GM12878 (cell line): Measurements from ENCODE around the gene ICA1L. TPM values are rescaled to one million over a fixed set of nuclear protein-coding genes. Genes with fewer than 3 reads are reported as not detected.
A peak's percentile ranks its signal among the peaks of the same experiment; 100 is the strongest.

Source experiments
- ATAC-seq: fragments of 200-7000 bp; cut with Tn5 transposase; 3 replicates; pipeline ENCODE4 v1.9.1; 2020; ENCODE audit warnings: mild to moderate bottlenecking, moderate library complexity
- BruUV-seq: library from RNA; stranded (reverse); fragments of 400-500 nt; replicated peaks from 2 replicates; lab custom pipeline; 2021; lab: Mats Ljungman, UMichigan
- CTCF ChIA-PET: fragments of 300-600 bp; sonication (Branson Sonifier 250); formaldehyde crosslinking; extraction: SDS; loops from one replicate; lab custom pipeline; 2021; ENCODE audit warnings: inconsistent platforms; lab: Yijun Ruan, JAX
- POLR2A ChIA-PET: fragments of 350-600 bp; formaldehyde crosslinking; extraction: SDS; loops from one replicate; lab custom pipeline; 2021; ENCODE audit warnings: inconsistent platforms; lab: Charles Lee
- RAD21 ChIA-PET: fragments of 300-600 bp; sonication (Branson Sonifier 250); formaldehyde crosslinking; loops from one replicate; lab custom pipeline; 2023; ENCODE audit warnings: antibody characterized with exemption; ENCODE audit not compliant: unreplicated experiment; lab: Charles Lee
- SMC1A ChIA-PET: fragments of 300-600 bp; sonication (Branson Sonifier 250); formaldehyde crosslinking; loops from one replicate; lab custom pipeline; 2023; ENCODE audit not compliant: unreplicated experiment, uncharacterized antibody; lab: Charles Lee
- DNase-seq: peaks from one replicate; pipeline ENCODE4 v3.0.0-alpha.2; 2011; ENCODE audit warnings: low read depth, low spot score
- FAIRE-seq: peaks from 3 replicates; lab custom pipeline; 2011; peaks lifted over from hg19 to GRCh38; lab: Jason Lieb, UNC
- H2AFZ ChIP-seq: 2 replicates; pipeline ENCODE4 v1.6.0; 2011; ENCODE audit warnings: low read depth, low read length, control low read depth; ENCODE audit not compliant: control insufficient read depth
- H3K27ac ChIP-seq: 2 replicates; pipeline ENCODE4 v1.5.1; 2011; ENCODE audit warnings: control low read depth; ENCODE audit not compliant: control insufficient read depth, insufficient read depth
- H3K27me3 ChIP-seq, 2 experiments: replicated peaks in 1 of 2; 2 replicates each; pipeline versions ENCODE4 v1.6.0 to v1.6.1; 2011; ENCODE audit warnings: low read length in 1 of 2; ENCODE audit not compliant: control insufficient read depth in 2 of 2, insufficient read depth in 2 of 2
- H3K36me3 ChIP-seq, 2 experiments: 2 replicates each; pipeline ENCODE4 v1.5.1; 2011; ENCODE audit warnings: low read length in 1 of 2; ENCODE audit not compliant: control insufficient read depth in 2 of 2, insufficient read depth in 2 of 2
- H3K4me1 ChIP-seq: 2 replicates; pipeline ENCODE4 v1.6.1; 2011; ENCODE audit warnings: mild to moderate bottlenecking, low read length, moderate library complexity, mixed read lengths; ENCODE audit not compliant: control insufficient read depth, insufficient read depth
- H3K4me2 ChIP-seq: 2 replicates; pipeline ENCODE4 v1.6.0; 2011; ENCODE audit warnings: control low read depth; ENCODE audit not compliant: control insufficient read depth, insufficient read depth
- H3K4me3 ChIP-seq: fragments of 200-600 bp; sonication (generic); 2 replicates; pipeline ENCODE4 v1.5.1; 2016
- H3K79me2 ChIP-seq: 2 replicates; pipeline ENCODE4 v1.6.0; 2011; ENCODE audit warnings: low read length; ENCODE audit not compliant: control insufficient read depth, insufficient read depth
- H3K9ac ChIP-seq: 2 replicates; pipeline ENCODE4 v1.8.0; 2011; ENCODE audit warnings: low read length, control low read depth, mixed read lengths; ENCODE audit not compliant: control insufficient read depth, insufficient read depth
- H3K9me3 ChIP-seq: replicated peaks from 3 replicates; pipeline ENCODE4 v1.5.1; 2011; ENCODE audit warnings: mild to moderate bottlenecking, low read length; ENCODE audit not compliant: control insufficient read depth, insufficient read depth
- H4K20me1 ChIP-seq: 2 replicates; pipeline ENCODE4 v1.6.0; 2011; ENCODE audit not compliant: control insufficient read depth, insufficient read depth
- CTCF ChIP-seq, 3 experiments: IDR thresholded peaks in 2 of 3; conservative IDR thresholded peaks in 1 of 3; 2 replicates each; pipeline ENCODE4 v1.5.1; 2011; ENCODE audit warnings: low read depth in 3 of 3, low read length in 3 of 3, mild to moderate bottlenecking in 3 of 3, control low read depth in 2 of 3, moderate library complexity in 2 of 3, inconsistent platforms in 1 of 3, mixed read lengths in 1 of 3; ENCODE audit not compliant: control insufficient read depth in 2 of 3, insufficient read depth in 1 of 3; ENCODE audit errors: extremely low read depth in 1 of 3
- ETV6 ChIP-seq, 2 experiments: fragments of 450-650 bp in 1 of 2; IDR thresholded peaks in 1 of 2; conservative IDR thresholded peaks in 1 of 2; 2 replicates each; pipeline ENCODE4 v1.6.1; 2014; ENCODE audit warnings: antibody characterized with exemption in 1 of 2, borderline replicate concordance in 1 of 2, low read depth in 1 of 2, mild to moderate bottlenecking in 1 of 2, moderate library complexity in 1 of 2
- FOS ChIP-seq: IDR thresholded peaks from 3 replicates; pipeline ENCODE4 v1.6.1; 2011; ENCODE audit warnings: borderline replicate concordance; ENCODE audit not compliant: insufficient read length; ENCODE audit errors: extremely low read depth
- FOXK2 ChIP-seq: fragments of 450-650 bp; IDR thresholded peaks from 2 replicates; pipeline ENCODE4 v1.6.1; 2017; ENCODE audit warnings: mild to moderate bottlenecking, moderate library complexity
- GABPA ChIP-seq: IDR thresholded peaks from 2 replicates; pipeline ENCODE4 v1.6.1; 2014; ENCODE audit warnings: antibody characterized with exemption, low read depth, mild to moderate bottlenecking, inconsistent platforms
- MTA2 ChIP-seq: fragments of 450-650 bp; IDR thresholded peaks from 2 replicates; pipeline ENCODE4 v1.6.1; 2016; ENCODE audit warnings: low read depth, mild to moderate bottlenecking, moderate library complexity
- MYB ChIP-seq: fragments of 150-350 bp; IDR thresholded peaks from 2 replicates; pipeline ENCODE4 v1.6.1; 2014; ENCODE audit warnings: mild to moderate bottlenecking, low read depth, low read length, borderline replicate concordance
- NKRF ChIP-seq: fragments of 450-650 bp; conservative IDR thresholded peaks from 2 replicates; pipeline ENCODE4 v1.6.1; 2017; ENCODE audit warnings: mild to moderate bottlenecking, moderate library complexity
- NR2C1 ChIP-seq: fragments of 450-650 bp; IDR thresholded peaks from 2 replicates; pipeline ENCODE4 v1.6.1; 2017; ENCODE audit warnings: antibody characterized with exemption, mild to moderate bottlenecking, moderate library complexity
- PBX3 ChIP-seq: IDR thresholded peaks from 2 replicates; pipeline ENCODE4 v1.6.1; 2011; ENCODE audit warnings: mild to moderate bottlenecking, low read depth, low read length, moderate library complexity; ENCODE audit not compliant: insufficient replicate concordance
- POLR2AphosphoS5 ChIP-seq: IDR thresholded peaks from 2 replicates; pipeline ENCODE4 v1.6.1; 2011; ENCODE audit warnings: mild to moderate bottlenecking, low read length, inconsistent platforms
- RAD21 ChIP-seq: IDR thresholded peaks from 2 replicates; pipeline ENCODE4 v1.6.1; 2011; ENCODE audit warnings: mild to moderate bottlenecking, low read depth, low read length, moderate library complexity; ENCODE audit not compliant: insufficient read depth
- RBBP5 ChIP-seq: fragments of 200-600 bp; sonication (generic); conservative IDR thresholded peaks from 2 replicates; pipeline ENCODE4 v1.6.1; 2016
- RCOR1 ChIP-seq: conservative IDR thresholded peaks from 2 replicates; pipeline ENCODE4 v1.6.1; 2012; ENCODE audit warnings: low read depth, low read length, improper control_type of control experiment
- RELA ChIP-seq: fragments of 450-650 bp; IDR thresholded peaks from 2 replicates; pipeline ENCODE4 v1.8.0; 2014; ENCODE audit warnings: borderline replicate concordance; ENCODE audit not compliant: partially characterized antibody
- SPI1 ChIP-seq: IDR thresholded peaks from 2 replicates; pipeline ENCODE4 v1.6.1; 2011; ENCODE audit warnings: low read depth, mild to moderate bottlenecking, low read length, moderate library complexity, borderline replicate concordance; ENCODE audit not compliant: insufficient read depth
- SREBF2 ChIP-seq: IDR thresholded peaks from 2 replicates; pipeline ENCODE4 v1.6.1; 2012; ENCODE audit warnings: mild to moderate bottlenecking, low read length
- STAT1 ChIP-seq: fragments of 450-650 bp; conservative IDR thresholded peaks from 2 replicates; pipeline ENCODE4 v1.6.1; 2014; ENCODE audit warnings: antibody characterized with exemption, mild to moderate bottlenecking
- WGBS: methylation state at CpG from one replicate; pipeline ENCODE4 v1.1.6; 2016; ENCODE audit warnings: low lambda C conversion rate; ENCODE audit not compliant: insufficient replicate concordance, insufficient coverage; ENCODE audit errors: missing lambda C conversion rate; 5-methylcytosine and 5-hydroxymethylcytosine counted together
- in situ Hi-C: fragments of 300-500 bp; cut with MboI; formaldehyde crosslinking; loops from 9 replicates; pipeline ENCODE4 v1.14.3; 2018; ENCODE audit warnings: mixed read lengths
- intact Hi-C: fragments of 100-400 bp; cut with micrococcal nuclease; formaldehyde crosslinking; loops from one replicate; pipeline ENCODE4 v1.14.2; 2022; ENCODE audit not compliant: unreplicated experiment
- polyA plus RNA-seq, 11 experiments: library from polyadenylated mRNA; depleted of rRNA in 4 of 11; unstranded in 6 of 11; stranded (reverse) in 5 of 11; fragments of >200 nt; fragmentation: Nextera tagmentation in 4 of 11; fragmentation: Illumina TruSeq in 1 of 11; extraction: Ambion mirVana in 4 of 11; extraction: Trizol in 1 of 11; gene quantifications; 1 replicate in 1 of 11; 2 replicates in 10 of 11; pipeline versions ENCODE4 v1.2.1 to v1.2.3, GENCODE V29; 2011 to 2016; ENCODE audit warnings: inconsistent platforms in 2 of 11, missing spikeins in 2 of 11, low read depth in 1 of 11
- total RNA-seq, 4 experiments: library from RNA; depleted of rRNA in 3 of 4; stranded (reverse); fragments of >200 nt in 3 of 4; fragmentation: Illumina TruSeq in 1 of 4; extraction: Trizol in 1 of 4; gene quantifications; 2 replicates each; pipeline versions ENCODE4 v1.2.1 to v1.2.3, GENCODE V29; 2013 to 2021
- TF ChIP-seq, protein P1 (sequence below): fragments of 450-650 bp; IDR thresholded peaks from 2 replicates; pipeline ENCODE4 v1.6.1; 2016; ENCODE audit warnings: mild to moderate bottlenecking

The ICA1L gene
- total and polyA plus RNA-seq, 10 of the 15 experiments (the other 5 are each of a cell fraction or from before 2014, with no cell fraction given) = 0.85 to 7.4 (median 3.6) TPM

GRCh38 chr2:202877699-202878098 lies 6.1 kb upstream of the ICA1L start:
- DNase-seq = no peak
- intact Hi-C loops = no loop called here
- no peak overlapping the region for H2AFZ ChIP-seq
- WGBS = 100% methylated on average over 2 of the region's 2 CpGs
- H3K36me3 ChIP-seq = peaks cover 1 to 2% of the 10 kb centered on the region in 2 experiments; a peak in 2 of 4 replicates
- no peak for ATAC-seq
- H3K9me3 ChIP-seq = no peaks in the 10 kb centered on the region
- POLR2A ChIA-PET = no interaction called here
- no peaks in the 10 kb centered on the region for H4K20me1 ChIP-seq
- RAD21 ChIA-PET = no interaction called here
- TF ChIP-seq POLR2AphosphoS5 (no peak), SPI1 (no peak), MYB (no peak), RCOR1 (no peak), FOS (no peak), RBBP5 (no peak), FOXK2 (no peak), MTA2 (no peak), NR2C1 (no peak), RELA (no peak), RAD21 (no peak), PBX3 (no peak), GABPA (no peak), ETV6 (conservative IDR thresholded peaks at IDR 0.05 in 1 of 2, IDR thresholded peaks at IDR 0.05 in 1 of 2; ENCODE audit: borderline replicate concordance in 1 of 2, low read depth in 1 of 2) (no peak), NKRF (no peak), STAT1 (no peak), SREBF2 (no peak), CTCF (IDR thresholded peaks at IDR 0.05 in 2 of 3, conservative IDR thresholded peaks at IDR 0.05 in 1 of 3; ENCODE audit: control insufficient read depth in 2 of 3, extremely low read depth in 1 of 3, insufficient read depth in 1 of 3, low read depth in 3 of 3, low read length in 3 of 3) (no peak)
- TF ChIP-seq, protein P1, sequence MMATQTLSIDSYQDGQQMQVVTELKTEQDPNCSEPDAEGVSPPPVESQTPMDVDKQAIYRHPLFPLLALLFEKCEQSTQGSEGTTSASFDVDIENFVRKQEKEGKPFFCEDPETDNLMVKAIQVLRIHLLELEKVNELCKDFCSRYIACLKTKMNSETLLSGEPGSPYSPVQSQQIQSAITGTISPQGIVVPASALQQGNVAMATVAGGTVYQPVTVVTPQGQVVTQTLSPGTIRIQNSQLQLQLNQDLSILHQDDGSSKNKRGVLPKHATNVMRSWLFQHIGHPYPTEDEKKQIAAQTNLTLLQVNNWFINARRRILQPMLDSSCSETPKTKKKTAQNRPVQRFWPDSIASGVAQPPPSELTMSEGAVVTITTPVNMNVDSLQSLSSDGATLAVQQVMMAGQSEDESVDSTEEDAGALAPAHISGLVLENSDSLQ = no peak
- H3K4me2 ChIP-seq = no peak overlapping the region
- H3K79me2 ChIP-seq = no peaks in the 10 kb centered on the region
- H3K9ac ChIP-seq = no peak overlapping the region
- CTCF ChIA-PET = no interaction called here
- H3K27me3 ChIP-seq = no peaks in the 10 kb centered on the region
- H3K4me3 ChIP-seq = no peak overlapping the region
- H3K4me1 ChIP-seq = no peaks in the 10 kb centered on the region
- SMC1A ChIA-PET = interaction anchor here (1.0 to 2.2 kb wide), 2 partner anchors 13 to 204 kb away, joined by 4 to 8 read pairs; no protein-coding TSS in a partner anchor
- FAIRE-seq = peak; percentile 44
- in situ Hi-C loops = no loop called here
- H3K27ac ChIP-seq = no peak overlapping the region
- no TSS peak for BruUV-seq
